Type B pancreatic cell (in vitro differentiated cells): Measurements from ENCODE around the gene UTF1. TPM values are rescaled to one million over a fixed set of nuclear protein-coding genes. Genes with fewer than 3 reads are reported as not detected.

ENCODE experiments used
- DNase-seq: peaks from one replicate; pipeline ENCODE4 v3.0.0; 2021; ENCODE audit warnings: mixed read lengths; ENCODE audit not compliant: unreplicated experiment; ENCODE audit errors: extremely low spot score
- H3K27ac Mint-ChIP-seq: 2 replicates; pipeline ENCODE4 v1.8.0; 2021; ENCODE audit warnings: mild to moderate bottlenecking, mixed read lengths
- H3K27me3 Mint-ChIP-seq: 2 replicates; pipeline ENCODE4 v1.8.0; 2021; ENCODE audit warnings: mixed read lengths
- H3K36me3 Mint-ChIP-seq: 2 replicates; pipeline ENCODE4 v1.8.0; 2021; ENCODE audit warnings: mixed read lengths
- H3K4me1 Mint-ChIP-seq: one replicate; pipeline ENCODE4 v1.8.0; 2021; ENCODE audit warnings: mixed read lengths; ENCODE audit not compliant: unreplicated experiment
- H3K4me3 Mint-ChIP-seq: 2 replicates; pipeline ENCODE4 v1.8.0; 2021; ENCODE audit warnings: mild to moderate bottlenecking, mixed read lengths
- H3K9me3 Mint-ChIP-seq: 2 replicates; pipeline ENCODE4 v1.8.0; 2021; ENCODE audit warnings: mixed read lengths
- CTCF ChIP-seq: fragments of 200-600 bp; sonication (generic); conservative IDR thresholded peaks from 2 replicates; pipeline ENCODE4 v1.5.0; 2021; ENCODE audit warnings: antibody characterized with exemption, mild to moderate bottlenecking
- total RNA-seq: library from RNA; stranded (reverse); gene quantifications from 2 replicates; pipeline ENCODE4 v1.2.1, GENCODE V29; 2021; ENCODE audit warnings: low replicate concordance

The UTF1 gene
- total RNA-seq, 1 donor from 2014 or later, result not detected

- DNase-seq, result no peak
- no peak for TF ChIP-seq CTCF
- H3K27ac Mint-ChIP-seq, result no peak overlapping the region
- H3K4me3 Mint-ChIP-seq, result no peak overlapping the region
- H3K4me1 Mint-ChIP-seq, result no peaks in the 10 kb centered on the region
- H3K27me3 Mint-ChIP-seq, result peaks cover 4% of the 10 kb centered on the region
- no peaks in the 10 kb centered on the region for H3K36me3 Mint-ChIP-seq
- no peaks in the 10 kb centered on the region for H3K9me3 Mint-ChIP-seq
Measured at GRCh38 chr10:133187906-133188681, 41.9 kb upstream of the UTF1 start.

DNA sequence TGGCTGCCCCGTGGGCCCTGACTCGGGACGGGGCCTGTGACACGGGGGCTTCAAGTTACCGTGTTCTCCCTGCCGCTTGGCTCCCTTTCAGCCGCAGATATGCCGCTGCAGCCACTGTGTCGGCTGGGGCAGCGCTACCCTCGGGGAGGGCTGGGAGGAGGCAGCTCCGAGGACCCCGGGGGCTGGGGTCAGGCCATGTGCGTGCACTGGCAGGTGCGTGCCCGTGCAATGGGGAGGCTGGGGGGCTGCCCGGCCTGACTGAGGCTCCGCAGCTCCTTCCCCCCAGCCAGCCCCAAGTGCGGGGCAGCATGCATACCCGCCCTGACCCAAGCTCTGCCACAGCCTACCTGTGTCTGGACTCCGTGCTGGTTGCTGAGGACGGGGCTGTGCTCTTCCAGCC, 40.8 kb upstream of the UTF1 start:
- Mint-ChIP-seq H3K27me3 (peaks cover 13% of the 10 kb centered on the region), H3K4me3 (no peak overlapping the region)

DNA sequence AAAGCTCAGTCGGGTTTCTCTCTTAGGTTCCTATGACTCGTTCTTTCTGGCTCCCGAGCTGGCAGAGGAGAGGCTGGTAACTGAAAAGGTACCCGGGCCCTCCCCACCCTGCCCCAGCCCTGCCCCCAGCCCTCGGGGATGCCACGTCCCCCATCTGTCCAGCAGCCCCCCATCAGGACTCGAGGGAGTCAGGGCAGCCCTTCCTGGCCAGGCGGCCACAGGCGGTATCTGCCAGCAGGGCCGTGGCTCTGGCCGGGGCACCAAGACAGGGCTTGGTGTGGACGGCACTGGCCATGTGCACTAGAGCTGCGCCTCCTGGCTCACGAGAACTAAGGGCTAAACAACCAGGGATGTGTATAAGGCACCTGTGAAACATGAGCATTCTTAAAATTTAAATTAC, 40.3 kb upstream of the UTF1 start:
- Mint-ChIP-seq H3K36me3 (no peaks in the 10 kb centered on the region), H3K4me3 (no peak overlapping the region), H3K9me3 (peaks cover 11% of the 10 kb centered on the region), H3K4me1 (no peaks in the 10 kb centered on the region), H3K27me3 (peaks cover 13% of the 10 kb centered on the region), H3K27ac (no peak overlapping the region)
- TF ChIP-seq CTCF, result no peak
- DNase-seq, result no peak

More for the DNA sequence above, 40.8 kb upstream of the UTF1 start:
- Mint-ChIP-seq H3K27ac (no peak overlapping the region), H3K9me3 (peaks cover 8% of the 10 kb centered on the region), H3K4me1 (no peaks in the 10 kb centered on the region), H3K36me3 (no peaks in the 10 kb centered on the region)
- DNase-seq, result no peak
- no peak for TF ChIP-seq CTCF

DNA sequence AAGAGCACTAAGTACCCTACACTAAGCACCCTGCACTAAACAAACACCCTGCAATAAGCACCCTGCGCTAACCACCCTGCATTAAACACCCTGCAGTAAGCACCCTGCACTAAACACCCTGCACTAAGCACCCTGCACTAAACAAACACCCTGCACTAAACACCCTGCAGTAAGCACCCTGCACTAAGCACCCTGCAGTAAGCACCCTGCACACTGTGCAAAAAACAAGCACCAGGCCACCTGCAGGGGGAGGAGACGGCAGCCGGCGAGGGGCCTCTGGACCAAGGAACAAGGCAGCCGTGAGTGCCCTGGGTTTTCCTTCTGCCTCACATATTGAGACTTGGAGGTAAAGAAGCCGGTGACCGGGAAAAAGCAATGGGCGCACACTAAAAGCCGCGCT, 39.8 kb upstream of the UTF1 start:
- no peak for TF ChIP-seq CTCF
- H3K4me1 Mint-ChIP-seq, result no peaks in the 10 kb centered on the region
- no peak for DNase-seq
- peaks cover 13% of the 10 kb centered on the region for H3K27me3 Mint-ChIP-seq
- no peaks in the 10 kb centered on the region for H3K36me3 Mint-ChIP-seq
- peaks cover 12% of the 10 kb centered on the region for H3K9me3 Mint-ChIP-seq
- no peak overlapping the region for H3K27ac Mint-ChIP-seq
- H3K4me3 Mint-ChIP-seq, result no peak overlapping the region

- peaks cover 12% of the 10 kb centered on the region for H3K9me3 Mint-ChIP-seq
- no peaks in the 10 kb centered on the region for H3K4me1 Mint-ChIP-seq
- H3K4me3 Mint-ChIP-seq, result no peak overlapping the region
- TF ChIP-seq CTCF, result no peak
- no peak overlapping the region for H3K27ac Mint-ChIP-seq
- no peak for DNase-seq
- peaks cover 13% of the 10 kb centered on the region for H3K27me3 Mint-ChIP-seq
- H3K36me3 Mint-ChIP-seq, result no peaks in the 10 kb centered on the region
Measured at GRCh38 chr10:133191651-133192050, 38.4 kb upstream of the UTF1 start.
